Kidney tubule cell (primary cell): Measurements from ENCODE around the gene RAD50.

Experiments
- DNase-seq: peaks from one replicate; pipeline ENCODE4 v3.0.0-alpha.2; 2018; ENCODE audit warnings: low spot score

RAD50 gene

DNA sequence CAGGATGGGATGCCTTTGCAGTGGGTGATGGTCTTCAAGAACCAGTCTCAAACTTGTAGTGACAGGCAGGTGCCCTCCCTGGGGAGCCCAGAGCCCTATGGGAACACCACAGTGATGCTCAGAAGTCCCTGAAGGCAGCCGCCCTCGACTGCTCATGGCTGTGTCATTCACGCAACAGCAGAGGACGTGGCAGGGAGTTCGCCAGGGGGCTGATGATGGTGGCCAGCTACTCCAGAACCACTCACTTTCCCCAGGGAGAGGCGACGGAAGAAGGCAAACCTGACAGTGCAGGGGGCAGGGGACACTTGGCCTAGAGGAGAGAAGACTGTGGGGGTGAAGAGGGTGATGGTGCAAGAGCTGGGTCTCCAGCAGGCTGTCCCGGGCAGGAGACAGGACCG, 105.2 kb downstream of the RAD50 start:
- DNase-seq: no peak

DNA sequence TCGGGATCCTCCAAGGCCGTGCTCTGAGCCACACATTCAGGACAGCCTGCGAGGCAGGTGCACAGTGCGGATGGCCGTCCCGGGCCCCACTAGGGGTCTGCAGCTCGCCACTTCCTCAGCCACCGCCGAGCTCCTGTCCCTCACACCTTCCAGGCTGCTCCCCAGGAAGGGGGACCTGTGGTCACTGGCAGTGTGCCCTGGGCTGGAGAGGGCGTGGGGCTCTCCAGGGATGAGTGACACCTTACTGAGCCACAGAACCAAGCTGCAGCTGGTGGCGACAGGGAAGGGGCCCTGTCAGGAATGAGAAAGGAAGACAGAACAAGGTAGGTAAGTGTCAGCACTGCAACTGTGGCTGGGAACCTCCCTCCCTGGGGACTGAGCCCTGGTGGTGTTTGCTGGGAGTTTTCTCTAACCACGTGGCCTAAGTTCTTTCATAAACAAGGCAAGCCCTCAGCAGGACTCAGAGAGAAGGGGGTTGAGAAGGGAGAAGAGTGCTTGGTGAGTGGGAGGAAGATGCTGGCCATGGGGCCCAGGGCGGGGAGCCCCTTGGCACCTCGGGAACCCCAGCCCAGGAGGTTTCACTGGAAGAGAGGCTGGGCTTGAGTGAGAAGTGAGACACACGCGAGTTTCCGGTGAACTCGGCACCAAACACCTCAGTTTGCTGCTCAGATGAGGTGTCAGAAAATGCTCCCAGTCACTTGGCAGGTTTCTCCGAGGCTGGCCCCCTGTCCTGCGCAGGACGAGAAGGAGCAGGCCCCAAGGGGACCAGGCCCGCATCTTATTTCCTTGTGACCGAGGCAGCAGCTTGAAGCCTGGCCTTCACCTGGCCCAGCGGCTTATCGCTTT, 106.4 kb downstream of the RAD50 start:
- no peak for DNase-seq

GRCh38 chr5:132663771-132664695, 107.3 kb downstream of the RAD50 start:
- DNase-seq: no peak

GRCh38 chr5:132664696-132665209, 108.0 kb downstream of the RAD50 start:
- DNase-seq: no peak

DNA sequence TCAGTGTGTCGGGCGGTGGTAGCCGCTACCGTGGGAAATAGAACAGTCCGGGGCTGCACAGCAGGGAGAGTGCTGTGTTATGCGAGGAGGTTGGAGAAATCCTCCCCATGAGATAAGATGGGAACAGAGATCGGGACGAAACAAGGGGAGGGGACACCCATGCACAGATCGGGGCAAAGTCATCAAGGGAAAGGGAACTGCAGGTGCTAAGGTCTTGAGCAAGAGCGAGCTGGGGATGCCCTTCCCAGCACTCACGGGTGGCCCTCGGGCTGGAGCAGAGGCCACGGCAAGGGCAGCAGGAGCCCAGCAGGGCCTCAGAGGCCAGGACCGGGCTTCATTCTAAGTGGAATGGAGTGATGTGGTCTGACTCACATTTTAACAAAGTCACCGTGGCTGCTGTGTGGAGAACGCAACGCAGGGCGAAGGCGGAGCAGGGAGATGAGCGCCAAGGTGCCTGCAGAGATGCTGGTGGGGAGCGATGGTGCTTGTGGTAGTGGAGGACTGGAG, 108.8 kb downstream of the RAD50 start:
- no peak for DNase-seq

GRCh38 chr5:132666310-132667123, 109.7 kb downstream of the RAD50 start:
- no peak for DNase-seq

DNA sequence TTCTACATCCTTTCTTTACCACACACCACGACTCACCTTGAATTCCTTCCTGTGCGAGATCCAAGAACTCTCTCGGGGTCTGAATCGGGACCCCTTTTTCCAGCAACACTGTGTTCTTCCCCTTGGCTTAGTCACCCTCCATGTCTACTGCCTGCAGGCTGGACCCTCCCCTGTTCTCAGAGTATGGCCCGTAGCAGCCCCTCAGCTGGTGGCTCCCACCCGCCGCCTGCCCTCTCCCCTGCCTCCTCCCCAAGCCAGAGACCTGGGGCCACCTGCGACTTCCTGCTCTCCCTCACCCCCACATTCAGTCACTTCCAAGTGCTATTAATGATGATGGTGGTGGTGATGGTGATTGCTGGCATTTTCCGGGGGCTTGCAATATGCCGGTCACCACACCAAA, 110.5 kb downstream of the RAD50 start:
- no peak for DNase-seq

- DNase-seq: peak; percentile 51
Observed at GRCh38 chr5:132667761-132668705, 111.3 kb downstream of the RAD50 start.

- DNase-seq: no peak
Observed at GRCh38 chr5:132668706-132669454, 112.1 kb downstream of the RAD50 start.

GRCh38 chr5:132669455-132669820, 112.7 kb downstream of the RAD50 start:
- DNase-seq: no peak

DNA sequence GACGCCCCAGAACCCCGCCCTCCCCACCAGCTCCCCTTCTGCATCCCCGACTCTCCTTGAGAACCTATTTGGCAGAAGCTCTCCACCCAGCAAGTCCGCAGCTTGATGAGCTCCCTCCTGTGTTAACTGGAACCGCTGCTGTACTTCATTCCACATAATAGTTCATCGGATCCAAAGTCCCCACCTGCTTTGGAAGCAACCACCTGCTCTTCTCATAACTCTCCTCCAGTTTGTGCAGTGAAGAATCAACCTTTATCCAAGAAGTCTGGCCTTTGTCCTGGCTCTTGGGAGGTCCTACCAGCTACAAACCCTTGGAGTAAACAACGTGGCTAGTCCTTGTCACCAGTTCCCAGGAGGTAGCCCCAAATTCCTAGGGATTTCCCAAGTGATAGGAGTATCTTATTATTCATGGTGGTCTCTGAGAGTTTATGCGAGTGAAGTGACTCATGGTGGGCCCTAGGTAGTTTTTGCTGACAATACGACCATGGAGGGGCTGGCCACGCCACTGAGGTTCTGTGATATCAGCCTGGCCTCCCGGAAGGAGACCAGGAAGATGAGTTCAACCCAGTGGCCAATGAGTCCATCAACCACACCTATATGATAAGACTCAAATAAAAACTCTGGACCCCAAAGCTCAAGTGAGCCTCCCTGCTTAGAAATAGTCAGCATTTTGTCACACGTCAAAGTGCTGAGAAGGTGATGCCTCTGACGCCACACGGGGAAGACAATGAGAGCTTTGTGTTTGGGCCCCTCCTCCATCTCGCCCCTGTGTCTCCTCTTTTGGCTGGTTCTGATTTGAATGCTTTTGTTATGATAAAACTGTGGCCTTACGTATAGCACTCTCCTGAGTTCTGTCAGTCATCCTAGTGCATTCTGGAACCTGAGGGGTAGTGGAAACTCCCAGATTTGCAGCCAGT, 113.4 kb downstream of the RAD50 start:
- DNase-seq: no peak

GRCh38 chr5:132671000-132671399, 114.2 kb downstream of the RAD50 start:
- DNase-seq: no peak

DNA sequence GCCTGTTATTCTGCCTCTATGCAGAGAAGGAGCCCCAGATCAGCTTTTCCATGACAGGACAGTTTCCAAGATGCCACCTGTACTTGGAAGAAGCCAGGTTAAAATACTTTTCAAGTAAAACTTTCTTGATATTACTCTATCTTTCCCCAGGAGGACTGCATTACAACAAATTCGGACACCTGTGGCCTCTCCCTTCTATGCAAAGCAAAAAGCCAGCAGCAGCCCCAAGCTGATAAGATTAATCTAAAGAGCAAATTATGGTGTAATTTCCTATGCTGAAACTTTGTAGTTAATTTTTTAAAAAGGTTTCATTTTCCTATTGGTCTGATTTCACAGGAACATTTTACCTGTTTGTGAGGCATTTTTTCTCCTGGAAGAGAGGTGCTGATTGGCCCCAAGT, 116.7 kb downstream of the RAD50 start:
- DNase-seq: no peak

- no peak for DNase-seq
Observed at GRCh38 chr5:132673939-132674630, 117.3 kb downstream of the RAD50 start, which contains the start of gene IL4. IL4 (plus strand) TSS chr5:132673989; CDS start chr5:132674051, 62 bp downstream.

DNA sequence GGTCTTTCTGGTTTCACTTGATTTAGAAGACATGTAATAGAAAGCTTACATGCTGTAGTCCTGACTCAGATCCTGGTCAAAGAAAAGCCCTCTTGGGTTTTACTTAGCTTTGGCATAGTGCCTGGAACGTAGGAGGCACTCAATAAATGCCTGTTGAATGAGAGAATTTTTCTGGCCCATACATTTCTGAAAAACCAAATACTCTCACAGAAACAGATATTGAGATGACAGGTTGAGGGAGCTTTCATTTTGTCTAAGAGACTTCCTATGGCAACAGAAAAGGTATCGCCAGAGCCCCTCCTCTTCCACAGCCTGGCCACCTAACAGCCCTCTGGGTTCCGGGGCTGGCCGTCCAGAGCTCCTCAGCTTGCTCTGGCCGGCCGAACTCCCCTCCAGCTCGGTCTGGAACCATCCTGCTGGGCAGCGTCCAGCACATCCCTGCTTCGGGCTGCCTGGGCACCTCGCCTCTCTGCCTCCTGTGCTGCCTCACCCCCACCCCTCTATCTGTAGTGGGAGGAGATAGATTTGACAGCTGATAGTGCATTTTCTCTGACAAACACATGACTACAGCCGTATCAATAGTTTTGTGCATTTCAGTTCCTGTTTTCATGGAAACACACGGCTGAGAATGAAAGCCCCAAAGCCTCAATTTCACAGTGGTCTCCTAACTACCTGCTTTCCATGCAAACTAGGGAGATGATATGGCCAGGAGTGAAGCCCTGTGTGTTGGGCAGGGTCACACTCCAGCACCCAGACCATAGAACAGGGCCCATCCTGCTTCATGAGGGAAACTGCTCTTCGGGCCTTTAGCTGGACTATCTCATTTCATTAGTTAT, 118.1 kb downstream of the RAD50 start:
- peak; percentile 90 for DNase-seq

- DNase-seq: no peak
Observed at GRCh38 chr5:132675936-132676689, 119.3 kb downstream of the RAD50 start.
